ENCODE data around the gene CD7.

DNA sequence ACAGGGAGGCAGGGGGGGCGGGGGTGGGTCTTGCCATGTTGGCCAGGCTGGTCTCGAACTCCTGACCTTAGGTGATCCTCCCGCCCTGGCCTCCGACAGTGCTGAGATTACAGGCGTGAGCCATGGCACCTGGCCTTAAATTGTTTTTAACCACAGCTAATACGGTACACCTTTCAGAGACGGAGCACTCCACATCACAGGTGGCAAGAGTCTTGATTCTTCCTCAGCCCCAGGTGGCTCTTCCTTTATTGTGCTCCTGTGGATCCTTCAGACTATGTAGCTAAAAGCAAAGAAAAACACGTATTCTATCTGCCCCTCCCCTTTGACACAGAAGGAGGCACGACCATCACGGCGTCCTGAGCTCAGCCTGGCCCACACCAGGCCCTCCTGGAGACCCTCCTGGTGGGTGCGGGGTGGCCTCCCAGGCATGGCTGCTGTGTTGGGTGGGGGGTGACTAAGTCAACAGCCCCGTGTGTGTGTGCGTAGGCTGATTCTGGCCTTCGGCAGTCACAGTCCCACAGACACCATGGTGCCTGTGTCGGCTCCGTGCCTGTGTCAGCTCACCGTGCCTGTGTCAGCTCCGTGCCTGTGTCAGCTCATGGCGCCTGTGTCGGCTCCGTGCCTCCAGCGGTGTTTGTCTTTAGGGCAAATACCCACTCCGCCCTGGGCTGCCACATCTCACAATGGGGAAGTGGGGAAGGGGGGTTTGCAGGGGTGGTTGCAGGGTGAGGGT is 26.9 kb upstream of the CD7 start:
- TF ChIP-seq, protein P1, sequence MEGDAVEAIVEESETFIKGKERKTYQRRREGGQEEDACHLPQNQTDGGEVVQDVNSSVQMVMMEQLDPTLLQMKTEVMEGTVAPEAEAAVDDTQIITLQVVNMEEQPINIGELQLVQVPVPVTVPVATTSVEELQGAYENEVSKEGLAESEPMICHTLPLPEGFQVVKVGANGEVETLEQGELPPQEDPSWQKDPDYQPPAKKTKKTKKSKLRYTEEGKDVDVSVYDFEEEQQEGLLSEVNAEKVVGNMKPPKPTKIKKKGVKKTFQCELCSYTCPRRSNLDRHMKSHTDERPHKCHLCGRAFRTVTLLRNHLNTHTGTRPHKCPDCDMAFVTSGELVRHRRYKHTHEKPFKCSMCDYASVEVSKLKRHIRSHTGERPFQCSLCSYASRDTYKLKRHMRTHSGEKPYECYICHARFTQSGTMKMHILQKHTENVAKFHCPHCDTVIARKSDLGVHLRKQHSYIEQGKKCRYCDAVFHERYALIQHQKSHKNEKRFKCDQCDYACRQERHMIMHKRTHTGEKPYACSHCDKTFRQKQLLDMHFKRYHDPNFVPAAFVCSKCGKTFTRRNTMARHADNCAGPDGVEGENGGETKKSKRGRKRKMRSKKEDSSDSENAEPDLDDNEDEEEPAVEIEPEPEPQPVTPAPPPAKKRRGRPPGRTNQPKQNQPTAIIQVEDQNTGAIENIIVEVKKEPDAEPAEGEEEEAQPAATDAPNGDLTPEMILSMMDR (IDR thresholded peaks at IDR 0.05): no peak
- no peak for TF ChIP-seq POLR2A (IDR thresholded peaks at IDR 0.05)

Measured in thyroid gland (tissue), 4 donors.